ENCODE data around the gene COLEC11.
"Not testable (repeated sequence)": the region's sequence is repeated elsewhere in the genome, so short reads cannot be mapped to it uniquely, and the experiment has no call there.

Gene COLEC11

GRCh38 chr2:3594493-3595281 lies at the start of gene COLEC11:
COLEC11 (plus strand) TSS chr2:3595112; CDS start chr2:3604341, 9,229 bp downstream.
- Mint-ChIP-seq H3K36me3 (ENCODE audit: low read depth) (no peaks in the 10 kb centered on the region), H3K27ac (no peak within 1 kb of the TSS), H3K4me1 (ENCODE audit: low read depth) (peaks cover 11% of the 10 kb centered on the region), H3K27me3 (ENCODE audit: low read depth) (peaks cover 13% of the 10 kb centered on the region), H3K9me3 (no peaks in the 10 kb centered on the region), H3K4me3 (no peak within 1 kb of the TSS)

GRCh38 chr2:3545788-3546478 lies 49.0 kb upstream of the COLEC11 start:
- H3K4me1 Mint-ChIP-seq (ENCODE audit: low read depth): peaks cover 1% of the 10 kb centered on the region
- no peaks in the 10 kb centered on the region for H3K9me3 Mint-ChIP-seq
- H3K27me3 Mint-ChIP-seq (ENCODE audit: low read depth): no peaks in the 10 kb centered on the region
- no peak overlapping the region for H3K4me3 Mint-ChIP-seq
- H3K27ac Mint-ChIP-seq: no peak overlapping the region
- peaks cover 55% of the 10 kb centered on the region for H3K36me3 Mint-ChIP-seq (ENCODE audit: low read depth)

GRCh38 chr2:3547915-3548314 lies 47.0 kb upstream of the COLEC11 start:
- H3K9me3 Mint-ChIP-seq: no peaks in the 10 kb centered on the region
- H3K27ac Mint-ChIP-seq: no peak overlapping the region
- H3K4me3 Mint-ChIP-seq: no peak overlapping the region
- peaks cover 54% of the 10 kb centered on the region for H3K36me3 Mint-ChIP-seq (ENCODE audit: low read depth)
- peaks cover 1% of the 10 kb centered on the region for H3K4me1 Mint-ChIP-seq (ENCODE audit: low read depth)
- H3K27me3 Mint-ChIP-seq (ENCODE audit: low read depth): no peaks in the 10 kb centered on the region

GRCh38 chr2:3553946-3554345 lies 41.0 kb upstream of the COLEC11 start:
- H3K4me1 Mint-ChIP-seq (ENCODE audit: low read depth): peaks cover 12% of the 10 kb centered on the region
- no peaks in the 10 kb centered on the region for H3K9me3 Mint-ChIP-seq
- no peak overlapping the region for H3K4me3 Mint-ChIP-seq
- peaks cover 53% of the 10 kb centered on the region for H3K36me3 Mint-ChIP-seq (ENCODE audit: low read depth)
- no peak overlapping the region for H3K27ac Mint-ChIP-seq
- no peaks in the 10 kb centered on the region for H3K27me3 Mint-ChIP-seq (ENCODE audit: low read depth)

- Mint-ChIP-seq H3K4me3 (peak overlapping the region; percentile 92), H3K9me3 (no peaks in the 10 kb centered on the region), H3K27ac (peak overlapping the region; percentile 95), H3K4me1 (ENCODE audit: low read depth) (peaks cover 17% of the 10 kb centered on the region), H3K36me3 (ENCODE audit: low read depth) (peaks cover 33% of the 10 kb centered on the region), H3K27me3 (ENCODE audit: low read depth) (no peaks in the 10 kb centered on the region)
Observed at GRCh38 chr2:3557639-3558204, 37.2 kb upstream of the COLEC11 start.

GRCh38 chr2:3558205-3559014 lies 36.5 kb upstream of the COLEC11 start, which contains the start of gene RNASEH1:
RNASEH1 (minus strand) TSS chr2:3558333; CDS start chr2:3558260, 73 bp downstream.
- H3K4me1 Mint-ChIP-seq (ENCODE audit: low read depth): peaks cover 20% of the 10 kb centered on the region
- H3K27ac Mint-ChIP-seq: peak within 1 kb of the TSS; percentile 95
- no peaks in the 10 kb centered on the region for H3K9me3 Mint-ChIP-seq
- H3K27me3 Mint-ChIP-seq (ENCODE audit: low read depth): no peaks in the 10 kb centered on the region
- H3K4me3 Mint-ChIP-seq: peak within 1 kb of the TSS; percentile 92
- H3K36me3 Mint-ChIP-seq (ENCODE audit: low read depth): peaks cover 32% of the 10 kb centered on the region

GRCh38 chr2:3563521-3563976 lies 31.4 kb upstream of the COLEC11 start:
- no peak overlapping the region for H3K27ac Mint-ChIP-seq
- no peaks in the 10 kb centered on the region for H3K27me3 Mint-ChIP-seq (ENCODE audit: low read depth)
- no peaks in the 10 kb centered on the region for H3K9me3 Mint-ChIP-seq
- peaks cover 8% of the 10 kb centered on the region for H3K4me1 Mint-ChIP-seq (ENCODE audit: low read depth)
- peaks cover 2% of the 10 kb centered on the region for H3K36me3 Mint-ChIP-seq (ENCODE audit: low read depth)
- H3K4me3 Mint-ChIP-seq: no peak overlapping the region

- H3K4me1 Mint-ChIP-seq (ENCODE audit: low read depth): peaks cover 4% of the 10 kb centered on the region
- peaks cover 2% of the 10 kb centered on the region for H3K36me3 Mint-ChIP-seq (ENCODE audit: low read depth)
- H3K27ac Mint-ChIP-seq: no peak overlapping the region
- H3K9me3 Mint-ChIP-seq: no peaks in the 10 kb centered on the region
- H3K4me3 Mint-ChIP-seq: no peak overlapping the region
- H3K27me3 Mint-ChIP-seq (ENCODE audit: low read depth): no peaks in the 10 kb centered on the region
Observed at GRCh38 chr2:3565117-3565516, 29.8 kb upstream of the COLEC11 start.

GRCh38 chr2:3566806-3567205 lies 28.1 kb upstream of the COLEC11 start:
- H3K4me3 Mint-ChIP-seq: no peak overlapping the region
- H3K9me3 Mint-ChIP-seq: no peaks in the 10 kb centered on the region
- no peak overlapping the region for H3K27ac Mint-ChIP-seq
- H3K27me3 Mint-ChIP-seq (ENCODE audit: low read depth): no peaks in the 10 kb centered on the region
- H3K4me1 Mint-ChIP-seq (ENCODE audit: low read depth): peaks cover 4% of the 10 kb centered on the region
- H3K36me3 Mint-ChIP-seq (ENCODE audit: low read depth): peaks cover 2% of the 10 kb centered on the region

GRCh38 chr2:3569656-3570055 lies 25.3 kb upstream of the COLEC11 start:
- not testable (repeated sequence) for H3K4me1 Mint-ChIP-seq (ENCODE audit: low read depth); H3K27me3 Mint-ChIP-seq (ENCODE audit: low read depth); H3K36me3 Mint-ChIP-seq (ENCODE audit: low read depth); H3K9me3 Mint-ChIP-seq; H3K27ac Mint-ChIP-seq; H3K4me3 Mint-ChIP-seq

GRCh38 chr2:3571284-3571683 lies 23.6 kb upstream of the COLEC11 start:
- Mint-ChIP-seq H3K9me3 (no peaks in the 10 kb centered on the region), H3K4me1 (ENCODE audit: low read depth) (peaks cover 16% of the 10 kb centered on the region), H3K27ac (no peak overlapping the region), H3K36me3 (ENCODE audit: low read depth) (peaks cover 6% of the 10 kb centered on the region), H3K4me3 (no peak overlapping the region), H3K27me3 (ENCODE audit: low read depth) (no peaks in the 10 kb centered on the region)

- Mint-ChIP-seq H3K4me1 (ENCODE audit: low read depth) (peaks cover 29% of the 10 kb centered on the region), H3K9me3 (no peaks in the 10 kb centered on the region), H3K36me3 (ENCODE audit: low read depth) (peaks cover 15% of the 10 kb centered on the region), H3K27ac (no peak overlapping the region), H3K27me3 (ENCODE audit: low read depth) (no peaks in the 10 kb centered on the region), H3K4me3 (no peak overlapping the region)
Observed at GRCh38 chr2:3572620-3573019, 22.3 kb upstream of the COLEC11 start.

- Mint-ChIP-seq H3K4me3 (no peak overlapping the region), H3K27ac (no peak overlapping the region), H3K27me3 (ENCODE audit: low read depth) (no peaks in the 10 kb centered on the region), H3K36me3 (ENCODE audit: low read depth) (peaks cover 28% of the 10 kb centered on the region), H3K9me3 (no peaks in the 10 kb centered on the region), H3K4me1 (ENCODE audit: low read depth) (peaks cover 41% of the 10 kb centered on the region)
Observed at GRCh38 chr2:3574155-3574554, 20.8 kb upstream of the COLEC11 start.

All from T-helper 1 cell treated with Interleukin-12 subunit alpha and Interleukin-12 subunit beta and Interleukin-4 antibody, amounts not matched to agents 30 μg/mL and 1 μg/mL, for 36 hours (primary cell).